ENCODE measurements around the gene ZNF503.

The ZNF503 gene, protein sequence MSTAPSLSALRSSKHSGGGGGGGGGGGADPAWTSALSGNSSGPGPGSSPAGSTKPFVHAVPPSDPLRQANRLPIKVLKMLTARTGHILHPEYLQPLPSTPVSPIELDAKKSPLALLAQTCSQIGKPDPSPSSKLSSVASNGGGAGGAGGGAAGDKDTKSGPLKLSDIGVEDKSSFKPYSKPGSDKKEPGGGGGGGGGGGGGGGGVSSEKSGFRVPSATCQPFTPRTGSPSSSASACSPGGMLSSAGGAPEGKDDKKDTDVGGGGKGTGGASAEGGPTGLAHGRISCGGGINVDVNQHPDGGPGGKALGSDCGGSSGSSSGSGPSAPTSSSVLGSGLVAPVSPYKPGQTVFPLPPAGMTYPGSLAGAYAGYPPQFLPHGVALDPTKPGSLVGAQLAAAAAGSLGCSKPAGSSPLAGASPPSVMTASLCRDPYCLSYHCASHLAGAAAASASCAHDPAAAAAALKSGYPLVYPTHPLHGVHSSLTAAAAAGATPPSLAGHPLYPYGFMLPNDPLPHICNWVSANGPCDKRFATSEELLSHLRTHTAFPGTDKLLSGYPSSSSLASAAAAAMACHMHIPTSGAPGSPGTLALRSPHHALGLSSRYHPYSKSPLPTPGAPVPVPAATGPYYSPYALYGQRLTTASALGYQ

DNA sequence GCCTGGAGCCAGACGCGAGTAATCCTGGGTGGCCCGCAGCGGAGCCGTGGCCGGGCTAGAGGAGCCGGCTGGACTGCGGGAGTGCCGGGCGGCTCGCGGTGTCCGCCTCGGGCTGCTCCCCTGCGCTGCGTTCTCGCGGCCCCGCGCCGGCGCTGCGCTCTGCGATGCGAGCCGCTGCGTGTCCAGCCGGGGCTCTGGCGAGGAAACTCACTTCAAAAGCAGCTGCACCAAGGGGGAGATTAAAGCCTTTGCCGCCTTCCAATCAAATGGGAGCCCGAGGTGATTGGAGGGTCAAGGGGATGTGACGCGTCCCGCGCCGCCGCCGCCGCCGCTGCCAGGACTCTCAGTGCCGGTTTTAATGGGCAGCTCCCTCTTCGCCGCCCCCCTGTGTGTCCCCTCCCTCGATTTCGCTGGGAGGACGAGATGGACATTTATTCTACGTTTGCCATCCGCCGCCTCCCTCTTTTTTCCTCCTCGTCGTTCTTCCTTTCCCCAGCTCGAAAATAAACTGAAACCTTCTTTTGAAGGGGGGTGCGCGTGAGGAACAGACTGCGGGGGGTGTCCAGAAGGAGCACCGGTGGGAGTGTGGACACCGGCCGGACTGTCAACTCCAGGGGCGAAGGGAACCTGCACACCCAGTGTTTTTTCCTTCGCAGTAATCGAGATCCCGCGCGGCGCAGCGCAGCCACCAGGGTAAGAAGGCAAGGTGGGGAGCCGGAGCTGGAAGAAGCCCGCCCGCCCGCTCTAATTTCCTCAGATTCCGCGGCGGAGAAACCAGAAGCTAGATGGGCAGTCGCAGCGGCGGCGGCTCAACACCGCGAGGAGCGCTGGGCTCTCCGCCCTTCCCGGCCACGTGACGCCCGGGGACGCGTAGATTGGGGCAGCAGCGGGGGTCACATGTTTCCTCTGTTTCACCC lies at the start of gene ZNF503:
Gene ZNF503, minus strand, starts transcription at position 196 of the 917 bp plus-strand sequence. CDS start 345 bp downstream, outside the sequence.
- no peak for DNase-seq

DNA sequence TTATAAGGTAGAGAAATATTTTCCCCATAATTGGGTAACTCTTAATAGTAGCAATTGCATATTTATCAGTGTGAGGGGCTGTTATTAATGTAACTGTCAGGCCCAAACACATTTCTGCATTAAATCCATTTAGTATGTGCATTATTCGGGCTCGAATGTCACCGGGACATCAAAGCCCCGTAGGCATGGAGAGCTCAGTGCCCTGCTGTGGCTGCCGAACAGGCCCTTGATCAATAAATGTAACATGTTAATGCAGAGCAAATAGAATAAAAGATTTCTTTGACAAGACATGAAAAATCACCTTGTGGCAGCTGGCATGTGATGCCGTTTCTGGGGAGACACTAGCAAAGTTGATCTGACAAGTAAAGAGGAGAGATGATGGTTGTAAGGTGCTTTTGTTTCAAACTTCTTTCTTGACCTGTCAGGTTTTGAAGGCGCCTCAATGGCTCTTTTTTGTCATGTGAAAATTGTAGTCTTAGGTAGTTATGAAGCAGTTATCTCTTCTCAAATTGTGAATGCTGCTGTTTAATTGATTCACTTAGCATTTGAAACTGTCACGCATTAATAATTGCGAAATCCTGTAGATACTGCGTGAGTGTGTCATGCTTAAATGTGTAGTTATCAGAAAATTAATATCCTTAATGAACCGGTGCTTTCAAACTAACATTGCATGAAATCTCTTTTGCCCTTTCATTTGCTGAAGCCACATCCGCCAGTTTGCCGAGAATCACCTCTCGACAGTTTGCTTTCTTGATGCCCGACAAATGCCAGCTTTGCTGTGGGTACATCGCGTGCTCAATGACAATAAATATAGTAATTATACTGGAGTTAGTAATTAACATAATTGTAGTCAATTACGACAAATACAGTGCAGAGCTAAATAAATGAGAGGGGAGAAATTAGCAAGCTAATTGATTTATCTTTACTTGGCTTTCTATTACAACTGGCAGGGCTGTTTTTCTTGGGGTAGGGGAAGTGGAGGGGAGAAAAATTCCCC lies 49.4 kb upstream of the ZNF503 start:
- no peak for DNase-seq

DNA sequence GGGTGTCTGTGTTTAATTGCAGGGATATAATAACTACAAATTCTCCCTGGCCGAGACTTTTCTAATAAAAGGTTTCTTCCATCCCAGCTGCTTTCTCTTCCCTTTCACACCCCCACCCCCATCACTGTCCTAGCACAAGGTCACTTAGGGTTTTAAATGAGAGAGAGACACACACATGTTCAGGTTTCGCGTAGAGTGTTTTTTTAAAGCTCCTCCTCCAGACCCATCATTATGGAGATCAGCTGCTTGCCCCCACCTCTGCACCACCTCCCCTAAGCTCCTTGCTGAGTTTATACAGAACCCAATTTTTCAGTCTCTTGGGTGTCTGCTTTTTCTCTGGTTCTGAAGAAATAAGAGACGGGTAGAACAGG lies 48.5 kb upstream of the ZNF503 start:
- DNase-seq = no peak

DNA sequence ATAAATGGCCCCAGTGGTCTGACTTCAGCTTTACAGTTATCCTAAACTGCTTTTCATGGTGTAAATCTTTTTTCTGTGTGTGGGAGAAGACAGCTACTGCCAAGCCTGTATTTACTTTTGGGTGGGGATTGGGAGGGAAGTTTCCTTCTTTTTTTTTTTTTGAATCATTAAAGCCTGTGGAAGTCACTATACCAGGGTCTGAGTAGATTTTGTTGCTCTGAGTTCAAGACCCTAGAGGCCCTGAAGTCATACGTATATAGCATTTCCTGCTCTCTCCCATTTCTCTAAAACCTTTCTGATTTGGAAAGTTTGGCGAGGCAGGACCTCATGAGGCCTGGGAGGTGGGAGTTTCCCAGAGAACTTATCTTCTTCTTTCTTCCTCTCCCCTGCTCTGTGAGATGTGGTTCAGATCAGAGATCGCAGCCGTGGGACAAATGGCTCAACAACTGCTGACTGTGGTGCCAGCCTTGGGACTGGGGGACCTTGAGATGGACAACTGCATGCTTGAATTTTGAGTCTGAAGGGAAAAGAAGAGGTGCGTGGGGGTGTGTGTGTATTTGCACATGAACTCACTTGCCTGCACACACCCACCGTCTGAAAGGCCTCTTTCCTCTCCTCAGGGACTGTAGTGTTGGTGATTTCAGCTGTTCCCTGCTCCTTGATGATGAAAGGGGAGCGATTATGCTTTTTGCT lies 48.0 kb upstream of the ZNF503 start:
- no peak for DNase-seq

DNA sequence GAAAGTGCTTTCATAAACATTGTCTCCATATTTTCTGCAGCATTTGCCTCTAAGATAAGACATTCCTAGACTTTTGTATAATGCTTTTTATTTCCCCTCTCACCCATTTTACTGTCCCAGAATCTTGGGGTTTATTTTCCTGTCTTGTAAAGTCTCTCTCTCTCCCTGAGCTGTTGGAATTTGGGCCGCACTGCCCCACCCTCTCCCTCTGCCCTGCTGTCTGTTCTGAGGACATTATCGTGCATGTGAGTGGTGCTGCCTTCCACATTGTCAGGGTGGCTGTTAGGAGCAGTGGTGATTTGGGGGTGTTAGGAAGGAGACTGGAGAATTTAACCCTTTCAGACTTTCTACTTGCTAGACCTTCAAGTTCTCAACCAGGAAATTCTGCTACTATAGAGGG lies 46.6 kb upstream of the ZNF503 start:
- no peak for DNase-seq

DNA sequence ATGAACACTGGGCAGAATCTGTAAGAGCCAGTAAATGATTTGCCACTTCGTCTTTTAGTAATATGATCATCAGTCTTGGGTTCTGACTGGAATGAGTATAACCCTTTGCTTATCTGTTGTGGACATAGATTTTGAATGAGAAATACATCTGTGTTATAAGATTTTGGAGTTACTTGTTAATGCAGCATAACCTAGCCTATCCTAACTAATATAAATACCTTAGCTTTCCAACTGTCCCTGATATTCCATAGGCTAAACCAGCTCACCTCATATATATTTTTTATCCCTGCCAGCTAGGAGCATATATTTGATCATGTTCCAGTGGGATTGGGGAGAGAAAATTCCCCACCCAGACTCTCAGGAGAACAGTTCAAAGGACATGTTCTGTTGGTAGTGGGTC lies 44.9 kb upstream of the ZNF503 start:
- no peak for DNase-seq

DNA sequence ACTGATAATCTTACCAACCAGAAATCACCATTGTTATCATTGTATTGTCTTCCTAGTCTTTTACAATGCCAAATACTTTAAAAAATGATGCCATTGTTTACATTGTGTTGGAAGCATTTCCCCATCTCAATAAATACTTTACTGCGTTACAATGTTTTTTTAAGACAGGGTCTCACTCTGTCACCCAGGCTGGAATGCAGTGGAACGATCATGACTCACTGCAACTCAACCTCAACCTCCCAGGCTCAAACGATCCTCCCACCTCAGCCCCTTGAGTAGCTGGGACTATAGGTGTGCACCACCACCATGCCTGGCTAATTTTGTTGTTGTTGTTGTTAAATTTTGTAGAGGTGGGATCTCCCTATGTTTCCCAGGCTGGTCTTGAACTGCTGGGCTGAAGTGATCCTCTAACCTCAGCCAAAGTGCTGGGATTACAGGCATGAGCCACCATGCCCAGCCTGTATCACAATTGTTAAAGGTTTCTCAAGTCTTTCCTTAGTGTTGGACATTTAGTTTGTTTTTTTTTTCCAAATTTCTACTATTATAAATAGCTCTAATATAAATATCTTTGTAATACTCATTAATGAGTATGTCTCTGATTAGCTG lies 43.3 kb upstream of the ZNF503 start:
- DNase-seq = no peak

DNA sequence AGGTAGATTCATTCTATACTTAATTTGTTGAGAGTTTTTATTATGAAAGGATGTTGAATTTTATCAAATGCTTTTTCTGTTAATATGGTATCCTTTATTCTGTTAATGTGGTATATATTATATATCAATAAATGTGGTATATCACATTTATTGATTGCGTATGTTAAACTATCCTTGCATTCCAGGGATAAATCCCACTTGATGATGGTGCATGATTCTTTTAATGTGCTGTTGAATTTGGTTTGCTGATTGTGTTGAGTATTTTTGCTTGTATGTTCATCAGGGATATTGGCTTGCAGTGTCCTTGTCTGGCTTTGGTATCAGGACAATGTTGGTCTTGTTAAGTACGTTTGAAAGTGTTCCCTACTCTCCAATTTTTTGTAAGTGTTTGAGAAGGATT lies 41.8 kb upstream of the ZNF503 start:
- no peak for DNase-seq

DNA sequence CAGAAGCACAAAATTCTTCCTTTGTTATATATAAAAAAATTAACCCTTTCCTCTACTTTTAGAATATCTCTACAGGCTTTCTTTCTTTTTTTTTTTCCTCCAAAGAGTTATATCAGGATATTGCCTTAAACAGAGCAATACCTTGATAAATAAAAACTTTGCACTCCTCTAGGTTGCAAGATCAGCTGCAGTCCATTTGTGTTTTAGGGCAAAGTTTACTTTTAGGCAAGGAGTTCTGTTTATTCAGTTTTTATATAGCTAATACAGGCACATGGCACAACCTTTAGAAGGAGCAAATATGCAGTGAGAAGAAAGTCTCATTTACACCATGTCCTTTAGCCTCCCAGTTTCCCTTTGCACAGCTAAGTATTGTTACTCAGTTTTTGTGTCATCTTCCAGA lies 40.1 kb upstream of the ZNF503 start:
- no peak for DNase-seq

DNA sequence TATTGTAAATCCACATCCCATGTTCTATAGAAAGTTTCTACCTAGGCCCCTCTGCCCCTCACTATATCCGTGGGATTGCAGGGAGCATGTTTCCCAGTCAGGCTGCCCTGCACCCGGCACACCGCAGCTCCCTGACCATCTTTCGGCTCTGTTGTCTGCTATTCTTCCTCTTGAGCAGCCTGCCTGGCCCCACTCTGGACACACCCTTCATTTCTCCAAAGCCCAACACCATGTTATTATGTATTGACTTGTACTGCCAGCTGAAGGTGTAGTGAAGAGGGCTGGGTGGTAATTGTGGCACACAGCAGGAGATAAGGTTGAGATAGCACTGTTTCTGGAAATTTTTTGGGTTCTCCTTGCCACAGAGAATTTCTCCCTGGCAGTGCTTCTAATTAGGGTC lies 39.6 kb upstream of the ZNF503 start:
- DNase-seq = no peak

DNA sequence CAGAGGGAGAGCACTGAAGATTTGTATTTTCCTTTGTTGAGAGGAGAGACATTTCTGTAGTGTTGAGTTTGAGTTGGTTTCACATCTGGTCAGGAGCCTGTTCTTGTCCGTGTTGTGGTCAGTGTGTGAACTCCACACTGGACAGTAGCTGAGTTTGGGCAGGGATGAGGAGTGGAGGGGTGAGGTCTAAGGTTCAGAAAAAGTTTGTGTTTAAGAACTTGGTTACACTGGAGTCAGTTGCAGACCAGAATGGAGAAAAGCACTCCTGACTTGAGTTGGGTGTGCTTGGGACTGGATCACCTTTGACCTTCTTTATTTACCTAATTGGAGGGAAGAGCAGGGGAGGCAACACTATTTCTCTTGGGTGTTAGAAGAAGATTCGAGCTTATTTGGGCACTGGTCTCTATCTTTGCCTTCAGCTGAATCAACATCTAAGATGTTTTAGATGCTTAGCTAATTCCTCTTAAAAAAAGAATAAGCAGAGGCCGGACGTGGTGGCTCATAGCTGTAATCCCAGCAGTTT lies 38.8 kb upstream of the ZNF503 start:
- no peak for DNase-seq

DNA sequence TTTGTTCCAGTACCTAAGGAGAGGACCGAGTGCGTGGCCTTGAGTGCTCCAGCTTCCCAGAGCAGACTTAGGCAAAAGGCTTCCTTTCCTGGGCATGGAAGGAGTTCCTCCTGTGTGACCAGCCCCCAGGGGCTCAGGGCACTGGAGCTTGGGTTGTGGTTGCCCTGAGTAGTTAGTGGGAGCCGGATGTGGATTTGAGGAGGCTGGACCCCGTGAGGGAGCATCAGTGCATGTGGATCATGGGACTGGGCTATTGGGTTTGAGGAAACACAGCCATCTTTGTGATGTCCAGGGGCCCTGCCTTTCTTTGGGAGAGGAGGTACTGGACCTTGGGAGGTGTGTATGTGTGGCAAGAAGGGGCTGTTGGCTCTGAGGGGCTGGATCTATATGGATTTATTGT lies 38.2 kb upstream of the ZNF503 start:
- DNase-seq = no peak

DNA sequence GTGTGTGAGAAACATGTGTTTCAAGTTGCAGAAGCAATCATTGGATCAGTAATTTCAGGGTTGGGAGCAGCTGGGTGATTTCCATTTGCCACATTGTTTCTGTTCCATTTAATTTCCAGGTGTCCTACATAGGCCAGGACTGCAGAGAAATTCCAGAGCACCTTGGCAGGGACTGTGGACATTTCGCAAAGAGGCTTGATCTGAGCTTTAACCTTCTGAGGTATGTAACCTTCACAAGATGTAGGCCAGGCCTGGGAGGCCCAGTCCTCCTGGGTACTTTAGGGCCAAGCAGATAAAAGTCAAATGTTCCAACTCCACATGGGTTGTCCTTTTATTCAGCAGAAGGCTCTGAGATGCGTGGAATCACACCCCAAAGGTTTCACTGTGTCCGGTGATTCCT lies 36.7 kb upstream of the ZNF503 start:
- DNase-seq = no peak

DNA sequence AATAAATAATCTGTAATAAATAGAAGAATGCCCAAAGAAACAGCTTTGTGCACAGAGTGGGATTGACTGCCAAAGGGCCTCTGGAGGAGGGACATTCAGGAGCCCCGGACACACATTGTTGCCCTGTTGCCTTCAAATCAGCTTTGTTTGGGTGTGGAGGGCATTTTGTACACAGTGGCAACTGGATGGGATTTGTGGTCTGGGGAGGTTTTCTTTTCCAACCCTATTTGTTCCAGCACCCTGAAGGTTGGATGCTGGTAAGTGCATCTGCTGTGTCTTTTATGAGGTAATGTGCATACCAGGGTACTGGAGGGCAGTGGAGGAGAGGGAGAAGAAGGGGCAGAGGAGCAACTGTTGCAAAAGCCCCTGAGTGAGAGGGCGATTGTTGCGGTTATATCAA lies 36.1 kb upstream of the ZNF503 start:
- DNase-seq = no peak

DNA sequence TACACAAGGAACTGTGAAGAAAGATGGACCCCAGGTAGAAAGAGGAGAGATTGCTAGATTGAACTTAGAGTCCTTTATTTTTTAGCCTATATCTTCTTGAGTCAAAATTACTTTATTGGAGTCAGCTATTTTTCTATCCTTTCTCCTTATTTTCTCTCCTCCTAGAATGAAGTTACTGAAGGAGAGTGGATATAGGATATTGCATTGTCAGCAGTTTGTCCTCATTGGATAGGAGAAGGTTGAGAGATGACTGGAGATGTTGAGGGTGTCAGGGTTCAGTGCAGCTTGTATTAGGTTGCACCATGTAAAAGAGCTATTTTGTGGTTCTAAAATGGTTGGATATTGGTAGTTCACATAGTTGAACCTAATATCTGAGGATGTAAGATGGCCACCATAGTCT lies 35.3 kb upstream of the ZNF503 start:
- no peak for DNase-seq

DNA sequence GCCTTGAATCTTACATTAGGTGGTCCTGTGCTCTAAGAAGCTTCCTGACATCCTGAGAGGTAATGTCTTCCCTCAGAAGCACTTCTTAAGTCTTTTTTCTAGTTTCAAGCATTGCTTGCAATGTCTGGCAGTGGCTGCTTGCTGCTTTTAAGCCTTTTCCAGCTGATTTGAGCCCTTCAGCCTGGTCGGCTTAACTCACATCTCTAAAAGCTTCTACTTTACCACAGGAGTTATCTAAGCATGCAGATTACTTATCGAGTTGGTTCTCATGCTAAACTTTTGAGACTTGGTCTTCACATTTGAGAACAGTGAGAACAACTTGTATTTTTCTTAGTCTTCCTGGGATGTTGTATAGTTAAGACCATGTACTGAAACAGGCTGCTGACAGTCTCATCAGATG lies 33.7 kb upstream of the ZNF503 start:
- no peak for DNase-seq

DNA sequence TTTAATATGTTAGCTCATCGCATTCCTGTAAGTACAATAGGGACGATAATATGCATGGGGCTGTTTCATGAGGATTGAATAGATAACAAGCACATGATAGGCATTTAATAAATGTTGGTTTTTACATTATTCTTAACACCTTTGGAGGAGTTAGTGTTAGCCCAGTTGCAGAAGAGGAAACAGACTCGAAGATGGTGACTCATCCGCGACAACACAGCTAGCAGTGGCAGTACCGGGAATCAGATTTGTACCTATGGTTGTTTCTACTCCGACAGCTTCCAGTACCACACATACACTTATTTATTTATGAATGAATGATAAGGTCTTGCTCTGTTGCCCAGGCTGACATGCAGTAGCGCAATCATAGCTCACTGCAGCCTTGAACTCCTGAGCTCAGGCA lies 32.7 kb upstream of the ZNF503 start:
- no peak for DNase-seq

DNA sequence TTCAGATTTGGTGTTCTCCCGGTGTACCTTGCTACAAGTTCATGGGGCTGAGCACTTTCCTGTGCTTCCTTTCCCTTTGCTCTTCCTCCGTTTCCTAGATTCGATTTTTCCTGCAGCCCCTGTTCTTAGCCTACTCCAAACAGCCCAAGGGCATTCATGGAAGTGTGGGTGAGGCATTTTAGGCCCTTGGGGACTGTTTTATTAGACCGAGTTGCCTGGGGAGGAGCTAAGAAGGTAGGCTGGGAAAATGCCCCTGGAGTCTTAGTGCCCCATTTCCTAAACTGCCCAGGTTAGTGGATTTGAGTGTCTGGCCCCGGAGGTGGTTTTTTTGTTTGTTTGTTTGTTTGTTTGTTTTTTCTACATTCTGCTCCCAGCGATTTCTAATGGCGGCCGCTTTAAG lies 31.7 kb upstream of the ZNF503 start:
- no peak for DNase-seq

DNA sequence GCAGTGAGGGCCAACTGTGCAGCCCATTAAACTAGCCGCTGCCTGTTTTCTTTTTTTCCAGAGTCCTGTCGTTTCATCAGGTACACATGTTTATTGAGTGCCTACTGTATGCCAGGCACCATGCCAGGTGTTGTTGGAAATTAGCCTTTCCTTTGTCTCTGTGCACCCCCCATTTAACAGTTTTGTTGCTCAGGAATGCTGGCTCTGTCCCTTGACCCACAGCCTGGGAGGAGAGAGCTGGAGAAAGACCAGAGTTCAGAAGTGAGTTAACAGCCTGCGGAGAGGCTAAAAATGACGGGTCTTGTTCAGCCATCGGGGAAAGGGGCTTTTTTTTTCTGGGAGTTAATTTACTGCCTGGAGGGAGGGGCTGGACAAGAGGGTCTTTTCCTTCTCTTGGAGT lies 31.2 kb upstream of the ZNF503 start:
- DNase-seq = no peak

DNA sequence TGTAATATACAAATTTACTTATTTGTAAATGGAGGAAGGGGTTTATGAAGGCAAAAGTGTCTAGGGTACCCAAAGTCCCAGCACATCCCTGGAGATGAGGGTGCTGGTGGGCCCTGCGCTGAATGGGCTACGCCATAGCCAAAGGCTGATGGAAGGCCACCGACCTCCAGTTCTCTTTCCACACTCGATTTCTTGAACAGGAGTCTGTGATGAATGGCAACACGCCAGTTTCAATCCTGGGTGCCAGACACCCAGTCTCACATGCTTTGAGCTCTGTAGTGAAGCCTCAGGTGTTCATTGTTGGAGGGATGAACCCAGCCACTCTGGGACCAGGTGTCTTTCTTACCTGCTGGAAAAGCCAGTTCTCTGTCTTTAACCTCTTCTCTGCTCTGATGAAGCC lies 30.6 kb upstream of the ZNF503 start:
- no peak for DNase-seq

Measured in activated CD4-positive, CD25-positive, alpha-beta regulatory T cell (primary cell).